Stimulated activated CD4-positive, alpha-beta T cell treated with anti-CD3 and anti-CD28 coated beads, Interleukin-4, amount 100 ng/mL, for 1 hour (primary cell): ENCODE measurements around the gene TAF7.
"Not testable (repeated sequence)": the region's sequence is repeated elsewhere in the genome, so short reads cannot be mapped to it uniquely, and the experiment has no call there.

ENCODE experiments used
- DNase-seq: peaks from one replicate; pipeline ENCODE4 v3.0.0-alpha.2; 2020

Gene TAF7

GRCh38 chr5:141320225-141321169 is at the start of gene TAF7:
Gene TAF7, minus strand, starts transcription at chr5:141320784. Its CDS starts 740 bp downstream, at chr5:141320044.
- peak; percentile 93 for DNase-seq

GRCh38 chr5:141366016-141366896 is 45.7 kb upstream of the TAF7 start:
- no peak for DNase-seq

GRCh38 chr5:141363952-141364660 is 43.5 kb upstream of the TAF7 start, which contains the start of gene PCDHGA5:
Gene PCDHGA5, plus strand, starts transcription at chr5:141364162. Its CDS starts 169 bp downstream, at chr5:141364331.
- no peak for DNase-seq

- no peak for DNase-seq
Measured at GRCh38 chr5:141362719-141363118, 42.1 kb upstream of the TAF7 start.

- no peak for DNase-seq
Measured at GRCh38 chr5:141360685-141361084, 40.1 kb upstream of the TAF7 start.

- DNase-seq = no peak
Measured at GRCh38 chr5:141359790-141360426, 39.3 kb upstream of the TAF7 start, which contains the start of gene PCDHGB2. Gene PCDHGB2, plus strand, starts transcription at chr5:141359994. Its CDS starts 142 bp downstream, at chr5:141360136.

- DNase-seq = no peak
Measured at GRCh38 chr5:141356950-141357349, 36.4 kb upstream of the TAF7 start.

- DNase-seq = no peak
Measured at GRCh38 chr5:141356133-141356532, 35.5 kb upstream of the TAF7 start.

GRCh38 chr5:141355641-141356040 is 35.1 kb upstream of the TAF7 start:
- no peak for DNase-seq

- DNase-seq = no peak
Measured at GRCh38 chr5:141354900-141355469, 34.4 kb upstream of the TAF7 start, which contains the start of gene PCDHGA4. Gene PCDHGA4, plus strand, starts transcription at chr5:141355021. Its CDS starts 87 bp downstream, at chr5:141355108.

- DNase-seq = no peak
Measured at GRCh38 chr5:141351591-141351990, 31.0 kb upstream of the TAF7 start.

GRCh38 chr5:141349917-141350619 is 29.5 kb upstream of the TAF7 start, which contains the start of gene PCDHGB1:
Gene PCDHGB1, plus strand, starts transcription at chr5:141350099. Its CDS starts 162 bp downstream, at chr5:141350261.
- DNase-seq = peak; percentile 26

- DNase-seq = not testable (repeated sequence)
Measured at GRCh38 chr5:141346017-141346416, 25.4 kb upstream of the TAF7 start.

GRCh38 chr5:141345327-141345726 is 24.7 kb upstream of the TAF7 start:
- DNase-seq = no peak

GRCh38 chr5:141343953-141344463 is 23.4 kb upstream of the TAF7 start:
- DNase-seq = no peak

GRCh38 chr5:141343242-141343952 is 22.8 kb upstream of the TAF7 start, which contains the start of gene PCDHGA3:
Gene PCDHGA3, plus strand, starts transcription at chr5:141343829. Its CDS starts 205 bp downstream, at chr5:141344034.
- no peak for DNase-seq

- DNase-seq = no peak
Measured at GRCh38 chr5:141342773-141343172, 22.2 kb upstream of the TAF7 start.

- DNase-seq = not testable (repeated sequence)
Measured at GRCh38 chr5:141340781-141341354, 20.3 kb upstream of the TAF7 start.
